HG02763 (cell line): ENCODE results near the gene TRDN.
"Not testable (repeated sequence)": the region's sequence is repeated elsewhere in the genome, so short reads cannot be mapped to it uniquely, and the experiment has no call there.

Experiments used
- ATAC-seq: cut with Tn5 transposase; IDR thresholded peaks from one replicate; pipeline ENCODE4 v1.9.1; 2021; ENCODE audit warnings: mild to moderate bottlenecking, moderate library complexity; ENCODE audit not compliant: unreplicated experiment

The TRDN gene

DNA sequence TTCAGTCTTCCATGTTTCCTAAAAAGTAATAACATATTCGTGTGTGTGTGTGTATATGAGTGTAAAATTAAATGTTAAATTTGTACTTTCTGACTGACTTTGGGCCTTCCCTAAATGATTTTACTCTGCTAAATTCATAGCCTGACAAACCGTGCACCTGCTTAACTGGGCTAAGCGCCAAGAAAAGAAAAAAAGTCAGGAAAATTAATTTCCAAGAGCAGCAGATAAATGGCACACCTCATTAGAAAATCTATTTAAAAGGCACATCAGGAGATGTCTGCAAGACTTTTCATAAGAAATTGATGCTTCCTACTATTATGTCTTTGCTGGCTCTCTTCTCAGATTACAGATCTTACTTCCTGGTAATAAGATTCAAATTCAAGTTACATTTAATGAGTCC, 72.4 kb downstream of the TRDN start:
- ATAC-seq, result no peak

DNA sequence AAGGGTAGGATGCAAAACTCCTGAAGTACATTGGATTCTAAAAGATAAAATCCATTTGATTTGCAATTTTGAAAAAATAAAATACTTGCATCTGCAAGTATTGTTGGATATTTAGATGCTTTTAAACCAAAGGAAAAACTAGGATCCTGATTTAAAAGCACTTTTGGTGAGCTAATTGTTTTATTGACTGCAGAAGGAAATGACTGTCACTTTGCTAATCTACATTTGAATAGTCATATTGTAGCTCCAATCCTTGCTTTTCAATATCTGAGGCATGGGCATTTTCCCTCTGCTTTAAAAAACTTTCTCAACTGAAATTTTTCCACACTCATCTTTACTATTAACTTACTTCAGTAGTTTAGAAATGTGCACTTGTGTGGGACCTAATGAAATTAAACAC, 74.1 kb downstream of the TRDN start:
- no peak for ATAC-seq

- ATAC-seq, result no peak
These were observed 74.5 kb downstream of the TRDN start for GRCh38 chr6:123562264-123562663.

- ATAC-seq, result not testable (repeated sequence)
These were observed 76.9 kb downstream of the TRDN start for GRCh38 chr6:123559816-123560215.

DNA sequence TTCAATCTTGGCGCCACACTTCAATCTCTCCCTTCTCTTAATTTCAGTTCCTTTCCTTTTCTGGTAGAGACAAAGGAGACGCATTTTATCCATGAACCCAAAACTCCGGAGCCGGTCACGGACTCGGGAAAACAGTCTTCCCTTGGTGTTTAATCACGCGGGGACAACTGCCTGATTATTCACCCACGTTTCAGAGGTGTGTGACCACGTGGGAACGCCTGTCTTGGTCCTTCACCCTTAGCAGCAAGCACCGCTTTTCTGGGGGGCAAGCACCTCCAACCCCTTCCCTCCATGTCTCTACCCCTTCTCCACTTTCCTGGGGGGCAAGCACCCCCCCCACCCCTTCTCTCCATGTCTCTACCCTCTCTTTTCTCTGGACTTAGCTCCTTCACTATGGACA, 79.3 kb downstream of the TRDN start:
- ATAC-seq, result not testable (repeated sequence)

DNA sequence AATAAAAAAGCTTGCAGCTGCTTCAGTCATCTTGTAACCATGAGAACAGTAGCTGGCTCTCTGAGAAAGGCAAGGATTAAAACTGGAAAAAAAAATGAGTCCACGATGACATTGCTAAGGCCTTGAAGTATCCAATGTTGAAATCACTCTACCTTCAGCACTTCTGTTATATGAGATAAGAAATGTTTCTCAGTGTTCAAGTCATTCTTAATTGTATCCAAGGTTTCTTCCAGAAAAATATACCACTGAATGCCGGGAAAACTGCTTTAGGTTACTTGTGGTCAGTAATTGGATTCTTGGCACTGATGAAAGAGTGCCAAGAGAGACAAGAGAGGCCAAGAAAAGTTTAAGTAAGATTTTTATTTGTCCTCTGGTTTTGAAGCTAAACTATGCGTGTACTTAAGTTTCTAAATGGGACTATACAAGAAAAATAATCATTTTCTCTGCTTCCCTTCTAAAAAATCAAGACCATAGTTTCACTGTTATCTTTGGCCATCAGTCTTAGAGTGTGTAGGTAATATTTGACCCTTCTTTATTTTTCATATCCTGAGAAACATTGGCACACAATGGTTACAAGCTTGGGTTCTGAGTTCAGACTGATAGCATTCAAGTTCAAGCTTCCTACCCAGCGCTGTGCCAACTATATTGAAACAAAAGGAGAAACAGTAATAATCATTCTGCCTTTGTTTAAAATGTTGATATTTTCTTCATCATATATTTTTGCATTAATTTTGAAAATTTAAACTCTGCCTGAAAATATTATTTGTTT, 84.6 kb downstream of the TRDN start:
- no peak for ATAC-seq

DNA sequence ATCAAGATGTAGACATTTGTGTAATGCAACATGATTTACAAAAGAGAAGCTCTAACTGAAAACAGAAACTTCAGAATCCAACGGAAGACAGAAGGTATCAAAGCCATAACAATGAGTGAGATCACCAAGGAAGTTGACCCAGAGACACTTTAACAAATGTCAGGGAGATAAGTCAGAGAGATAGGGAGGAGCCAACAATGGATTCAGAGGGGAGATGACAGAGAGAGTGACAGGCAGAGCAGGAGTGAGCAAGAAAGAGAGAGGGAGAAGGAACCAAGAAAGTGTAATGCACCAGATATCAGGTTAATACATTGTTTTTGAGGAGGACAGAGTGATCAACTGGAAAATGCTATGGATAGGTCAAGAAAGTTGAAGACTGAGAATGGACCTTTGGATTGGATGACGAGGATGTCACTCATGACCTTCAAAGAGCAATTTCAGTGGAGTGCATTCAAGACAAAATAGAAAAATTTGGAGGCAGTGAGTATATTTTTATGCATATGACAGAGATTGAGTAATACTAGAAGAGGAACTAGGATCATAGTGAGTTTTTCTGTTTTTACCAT, 86.6 kb downstream of the TRDN start:
- no peak for ATAC-seq

GRCh38 chr6:123549476-123549875, 87.3 kb downstream of the TRDN start:
- no peak for ATAC-seq

GRCh38 chr6:123547216-123547978, 89.4 kb downstream of the TRDN start:
- no peak for ATAC-seq

GRCh38 chr6:123546537-123546936, 90.2 kb downstream of the TRDN start:
- ATAC-seq, result no peak

DNA sequence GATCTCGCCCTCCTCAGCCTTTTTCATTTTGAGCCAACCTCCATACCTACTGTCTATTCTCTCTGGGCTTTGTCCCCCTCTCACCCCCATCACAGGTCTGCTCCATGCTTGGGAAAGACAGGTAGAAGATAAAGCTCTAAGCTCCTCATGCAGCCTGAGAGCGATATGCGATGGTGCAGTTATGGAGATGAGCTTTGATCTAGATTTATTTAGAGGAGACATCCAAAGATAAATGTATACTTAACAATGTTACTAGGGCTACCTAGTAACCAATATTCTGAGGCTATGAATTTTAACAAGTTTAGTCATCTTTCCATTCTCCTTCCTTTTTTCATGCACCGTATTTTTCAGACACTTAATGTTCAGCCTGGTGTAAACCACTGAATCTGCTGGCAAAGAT, 95.3 kb downstream of the TRDN start:
- no peak for ATAC-seq

GRCh38 chr6:123533862-123534648, 102.7 kb downstream of the TRDN start:
- no peak for ATAC-seq

DNA sequence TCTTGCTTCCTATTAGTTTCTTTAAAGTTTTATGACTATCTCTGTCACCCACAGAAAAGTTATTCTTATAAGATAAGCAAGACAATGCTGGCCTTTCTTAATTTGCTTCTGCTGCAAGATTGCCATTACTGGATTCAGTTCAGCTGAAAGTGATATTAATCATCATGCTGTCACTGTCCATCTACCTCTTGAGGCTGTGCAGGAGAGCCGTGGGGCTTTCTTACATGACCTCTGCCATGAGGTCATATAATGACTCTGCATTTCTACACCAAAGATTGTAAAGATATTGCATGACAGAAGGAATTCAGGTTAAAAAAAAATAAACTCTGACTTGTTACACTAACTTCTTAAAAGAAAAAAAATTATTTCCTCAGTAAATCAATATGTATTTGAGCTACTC, 106.9 kb downstream of the TRDN start:
- no peak for ATAC-seq

DNA sequence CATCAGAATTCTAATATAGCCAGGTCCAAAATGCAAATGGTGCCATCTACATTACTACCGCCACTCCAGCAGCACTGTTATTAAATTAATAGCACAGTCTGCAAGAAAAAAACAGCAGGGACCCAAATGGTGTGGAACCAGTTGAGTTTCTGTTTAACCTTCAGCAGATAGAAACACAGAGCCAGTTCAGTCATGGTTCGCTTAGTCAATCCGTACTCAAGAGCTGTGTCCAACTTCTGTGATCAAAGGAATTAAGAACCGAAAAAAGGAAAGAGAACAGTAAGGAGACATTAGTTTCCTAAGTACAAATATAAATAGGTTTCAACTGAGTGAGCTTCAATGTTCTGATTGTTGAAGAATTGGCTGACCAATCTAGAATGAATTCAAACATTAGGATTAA, 107.7 kb downstream of the TRDN start:
- no peak for ATAC-seq

GRCh38 chr6:123527406-123527805, 109.3 kb downstream of the TRDN start:
- ATAC-seq, result no peak

DNA sequence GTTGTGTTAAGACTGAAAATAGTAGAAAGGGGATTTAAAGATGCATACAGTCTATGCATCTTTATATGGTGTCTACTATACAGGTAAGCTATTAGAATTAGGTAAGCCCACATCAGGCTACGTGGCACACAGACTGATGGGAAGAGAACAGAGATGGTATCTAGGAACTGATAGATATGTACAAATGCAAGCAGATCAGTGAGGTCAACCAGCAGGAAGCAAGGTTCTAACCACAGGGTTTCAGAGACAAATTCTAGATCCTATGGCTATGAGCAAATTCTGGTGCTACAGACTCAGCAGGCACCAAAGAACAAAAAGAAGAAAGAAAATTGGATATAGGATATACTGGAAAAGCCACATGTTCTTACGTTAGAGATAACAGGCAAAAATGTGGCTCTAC, 110.6 kb downstream of the TRDN start:
- no peak for ATAC-seq

GRCh38 chr6:123524781-123525180, 112.0 kb downstream of the TRDN start:
- ATAC-seq, result no peak

- ATAC-seq, result no peak
These were observed 116.5 kb downstream of the TRDN start for GRCh38 chr6:123520217-123520616.

- no peak for ATAC-seq
These were observed 117.6 kb downstream of the TRDN start for GRCh38 chr6:123519189-123519505.

DNA sequence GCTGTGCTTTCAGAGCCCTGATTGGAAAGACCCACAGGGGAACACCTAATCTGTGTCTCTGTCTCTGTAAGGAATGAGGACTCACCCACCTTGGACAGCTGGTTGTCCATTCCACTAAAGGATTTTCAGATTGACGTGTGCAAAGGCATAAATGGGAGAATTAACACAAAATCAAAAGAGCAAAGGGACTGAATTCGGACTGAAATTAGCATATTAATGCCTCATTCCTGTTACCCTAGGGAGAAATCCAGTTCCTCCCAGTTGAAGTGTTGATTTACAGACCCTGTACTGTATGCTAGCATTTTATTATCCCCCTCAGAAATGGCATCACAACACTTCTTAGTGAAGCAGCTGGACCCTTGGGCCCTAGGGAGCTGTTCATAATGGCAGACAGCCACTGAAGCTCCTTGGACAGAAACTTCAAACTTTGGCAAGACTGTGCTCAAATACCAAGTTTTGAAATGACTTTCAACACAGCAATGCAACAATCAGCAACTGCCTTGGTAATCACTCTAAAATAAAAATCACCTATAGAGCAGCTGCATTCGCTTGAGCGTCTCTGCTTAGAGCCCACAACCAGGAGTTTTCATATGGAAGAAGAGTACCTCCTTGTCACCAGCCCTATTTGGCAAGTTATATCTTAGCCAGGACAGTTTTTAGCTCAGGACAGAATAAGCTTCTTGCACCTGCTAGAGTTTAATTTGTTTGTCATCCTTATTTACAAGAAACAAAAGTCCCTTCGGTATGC, 118.1 kb downstream of the TRDN start:
- no peak for ATAC-seq

DNA sequence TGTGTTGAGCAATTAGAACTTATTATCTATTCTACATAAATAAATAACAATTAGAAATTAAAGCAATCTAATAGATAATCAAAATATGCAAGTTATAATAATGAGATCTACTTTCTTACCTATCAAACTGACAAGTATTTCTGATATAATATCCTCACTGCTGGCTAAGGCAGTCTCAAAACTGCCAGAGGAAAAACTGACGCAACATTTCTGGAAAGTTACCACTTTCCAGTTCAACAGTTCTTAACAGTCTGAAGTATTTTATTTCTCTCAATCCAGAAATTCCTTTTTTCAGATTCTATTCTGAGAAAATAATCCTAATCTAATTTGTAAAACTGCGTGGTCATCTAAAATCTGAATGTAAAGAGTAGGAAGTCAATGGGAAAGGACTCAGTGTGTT, 121.0 kb downstream of the TRDN start:
- ATAC-seq, result no peak
